ENCODE data around the gene ADAMTSL1.

Gene ADAMTSL1

GRCh38 chr9:18825656-18826170 lies 351.8 kb downstream of the ADAMTSL1 start:
- no peak for DNase-seq

GRCh38 chr9:18826248-18826647 lies 352.3 kb downstream of the ADAMTSL1 start:
- no peak for DNase-seq

- no peak for DNase-seq
These were observed 355.1 kb downstream of the ADAMTSL1 start for GRCh38 chr9:18829066-18829465.

- no peak for DNase-seq
These were observed 355.9 kb downstream of the ADAMTSL1 start for GRCh38 chr9:18829873-18830272.

GRCh38 chr9:18834740-18835361 lies 360.9 kb downstream of the ADAMTSL1 start:
- DNase-seq: no peak

- no peak for DNase-seq
These were observed 363.4 kb downstream of the ADAMTSL1 start for GRCh38 chr9:18837402-18837801.

- DNase-seq: no peak
These were observed 373.8 kb downstream of the ADAMTSL1 start for GRCh38 chr9:18847576-18848275.

GRCh38 chr9:18848657-18849056 lies 374.7 kb downstream of the ADAMTSL1 start:
- no peak for DNase-seq

- DNase-seq: no peak
These were observed 375.3 kb downstream of the ADAMTSL1 start for GRCh38 chr9:18849270-18849669.

GRCh38 chr9:18849890-18850677 lies 376.1 kb downstream of the ADAMTSL1 start:
- no peak for DNase-seq

- no peak for DNase-seq
These were observed 377.3 kb downstream of the ADAMTSL1 start for GRCh38 chr9:18851069-18851795.

- no peak for DNase-seq
These were observed 381.7 kb downstream of the ADAMTSL1 start for GRCh38 chr9:18855656-18856055.

- DNase-seq: no peak
These were observed 383.4 kb downstream of the ADAMTSL1 start for GRCh38 chr9:18857334-18857733.

- DNase-seq: no peak
These were observed 383.8 kb downstream of the ADAMTSL1 start for GRCh38 chr9:18857769-18858168.

- DNase-seq: no peak
These were observed 387.9 kb downstream of the ADAMTSL1 start for GRCh38 chr9:18861609-18862544.

GRCh38 chr9:18863791-18864190 lies 389.8 kb downstream of the ADAMTSL1 start:
- no peak for DNase-seq

- DNase-seq: no peak
These were observed 390.6 kb downstream of the ADAMTSL1 start for GRCh38 chr9:18864516-18864915.

GRCh38 chr9:18865542-18865941 lies 391.6 kb downstream of the ADAMTSL1 start:
- no peak for DNase-seq

- no peak for DNase-seq
These were observed 392.3 kb downstream of the ADAMTSL1 start for GRCh38 chr9:18866121-18866831.

- no peak for DNase-seq
These were observed 395.8 kb downstream of the ADAMTSL1 start for GRCh38 chr9:18869725-18870124.

- no peak for DNase-seq
These were observed 400.1 kb downstream of the ADAMTSL1 start for GRCh38 chr9:18874069-18874468.
